Uterus (tissue), 2 donors: ENCODE data around the gene NUP62.

Experiments
- POLR2A ChIP-seq, 2 donors: fragments of 450-650 bp; IDR thresholded peaks; one replicate each; pipeline ENCODE4 v1.6.1; 2016; ENCODE audit warnings: antibody characterized with exemption in 2 of 2, mild to moderate bottlenecking in 1 of 2, moderate library complexity in 1 of 2
- TF ChIP-seq, protein P1 (sequence below), 4 experiments: fragments of 200-600 bp in 2 of 4; fragments of 450-650 bp in 2 of 4; sonication (generic) in 2 of 4; IDR thresholded peaks; one replicate each; pipeline ENCODE4 v1.5.1; 2016 to 2019; ENCODE audit warnings: antibody characterized with exemption in 4 of 4, mild to moderate bottlenecking in 2 of 4, moderate library complexity in 1 of 4

DNA sequence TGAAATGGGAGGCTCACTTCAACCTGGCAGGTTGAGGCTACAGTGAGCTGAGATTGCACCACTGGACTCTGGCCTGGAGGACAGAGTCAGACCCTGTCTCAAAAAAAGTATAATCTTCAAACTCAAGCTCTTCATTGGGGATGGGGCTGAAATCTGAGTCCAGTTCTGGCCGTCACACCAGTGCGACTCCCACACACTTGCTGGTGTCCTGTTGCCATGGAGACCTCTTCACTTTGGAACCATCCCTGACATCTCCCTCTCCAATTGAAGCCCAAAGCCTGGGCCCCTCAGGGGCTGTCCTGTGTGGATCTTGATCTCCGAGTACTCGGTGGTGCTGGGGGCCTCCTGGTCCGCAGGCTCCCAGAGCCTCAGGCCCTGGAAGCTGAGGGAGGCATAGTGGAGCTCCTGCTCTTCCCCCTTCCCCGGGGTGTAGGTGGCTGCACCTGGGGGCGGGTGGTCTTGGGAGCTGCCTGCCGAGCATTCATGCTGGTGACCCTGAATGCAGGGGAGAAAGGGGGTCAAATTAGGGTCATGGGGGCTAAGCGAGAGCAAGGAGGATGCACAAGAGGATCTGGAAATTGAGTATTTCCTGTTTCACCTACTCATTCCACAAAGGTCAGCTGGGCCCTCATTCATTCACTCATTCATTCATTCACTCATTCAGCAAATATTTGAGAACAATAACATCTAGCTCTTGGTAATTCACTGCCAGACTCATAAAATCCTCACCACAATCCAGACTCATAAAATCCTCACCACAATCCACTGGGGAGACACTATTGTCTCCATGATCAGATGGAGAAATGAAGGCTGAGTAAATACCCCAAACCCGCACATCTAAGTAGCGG is 20.7 kb upstream of the NUP62 start:
- TF ChIP-seq, protein P1, sequence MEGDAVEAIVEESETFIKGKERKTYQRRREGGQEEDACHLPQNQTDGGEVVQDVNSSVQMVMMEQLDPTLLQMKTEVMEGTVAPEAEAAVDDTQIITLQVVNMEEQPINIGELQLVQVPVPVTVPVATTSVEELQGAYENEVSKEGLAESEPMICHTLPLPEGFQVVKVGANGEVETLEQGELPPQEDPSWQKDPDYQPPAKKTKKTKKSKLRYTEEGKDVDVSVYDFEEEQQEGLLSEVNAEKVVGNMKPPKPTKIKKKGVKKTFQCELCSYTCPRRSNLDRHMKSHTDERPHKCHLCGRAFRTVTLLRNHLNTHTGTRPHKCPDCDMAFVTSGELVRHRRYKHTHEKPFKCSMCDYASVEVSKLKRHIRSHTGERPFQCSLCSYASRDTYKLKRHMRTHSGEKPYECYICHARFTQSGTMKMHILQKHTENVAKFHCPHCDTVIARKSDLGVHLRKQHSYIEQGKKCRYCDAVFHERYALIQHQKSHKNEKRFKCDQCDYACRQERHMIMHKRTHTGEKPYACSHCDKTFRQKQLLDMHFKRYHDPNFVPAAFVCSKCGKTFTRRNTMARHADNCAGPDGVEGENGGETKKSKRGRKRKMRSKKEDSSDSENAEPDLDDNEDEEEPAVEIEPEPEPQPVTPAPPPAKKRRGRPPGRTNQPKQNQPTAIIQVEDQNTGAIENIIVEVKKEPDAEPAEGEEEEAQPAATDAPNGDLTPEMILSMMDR (IDR thresholded peaks at IDR 0.05): no peak
- no peak for TF ChIP-seq POLR2A (IDR thresholded peaks at IDR 0.05)
